Upper lobe of left lung (tissue), 4 donors: ENCODE measurements around the gene CHRNB1.

ENCODE experiments used
- POLR2A ChIP-seq, 4 donors: fragments of 450-650 bp; IDR thresholded peaks; one replicate each; pipeline ENCODE4 v1.5.1; 2016 to 2017; ENCODE audit warnings: antibody characterized with exemption in 4 of 4, mild to moderate bottlenecking in 2 of 4
- POLR2AphosphoS5 ChIP-seq, 2 donors: sonication (generic); formaldehyde crosslinking; IDR thresholded peaks; one replicate each; pipeline ENCODE4 v1.5.1; 2017; ENCODE audit warnings: antibody characterized with exemption in 2 of 2

- TF ChIP-seq POLR2AphosphoS5 (IDR thresholded peaks at IDR 0.05) = no peak
- no peak for TF ChIP-seq POLR2A (IDR thresholded peaks at IDR 0.05)
Measured at GRCh38 chr17:7491583-7491982, 46.7 kb downstream of the CHRNB1 start.
